ENCODE results near the gene CSF2.

CSF2 gene

GRCh38 chr5:132070460-132071337 lies 2.9 kb upstream of the CSF2 start:
- DNase-seq: peak; percentile 54

GRCh38 chr5:132071338-132071707 lies 2.3 kb upstream of the CSF2 start:
- no peak for DNase-seq

GRCh38 chr5:132072070-132072469 lies 1.5 kb upstream of the CSF2 start:
- no peak for DNase-seq

GRCh38 chr5:132072528-132072927 lies 1.1 kb upstream of the CSF2 start:
- DNase-seq: no peak

GRCh38 chr5:132074091-132074771 lies 642 bp downstream of the CSF2 start:
- DNase-seq: no peak

GRCh38 chr5:132074772-132075718 lies 1.5 kb downstream of the CSF2 start:
- DNase-seq: no peak

GRCh38 chr5:132075719-132076077 lies 2.1 kb downstream of the CSF2 start:
- DNase-seq: no peak

- no peak for DNase-seq
Observed at GRCh38 chr5:132076202-132076830, 2.7 kb downstream of the CSF2 start.

GRCh38 chr5:132076983-132077382 lies 3.4 kb downstream of the CSF2 start:
- DNase-seq: no peak

GRCh38 chr5:132079081-132079480 lies 5.5 kb downstream of the CSF2 start:
- DNase-seq: no peak

GRCh38 chr5:132079619-132080018 lies 6.0 kb downstream of the CSF2 start:
- no peak for DNase-seq

GRCh38 chr5:132080595-132080994 lies 7.0 kb downstream of the CSF2 start:
- no peak for DNase-seq

GRCh38 chr5:132081458-132081857 lies 7.9 kb downstream of the CSF2 start:
- DNase-seq: no peak

GRCh38 chr5:132082329-132083023 lies 8.9 kb downstream of the CSF2 start:
- no peak for DNase-seq

- DNase-seq: no peak
Observed at GRCh38 chr5:132083071-132083678, 9.6 kb downstream of the CSF2 start.

GRCh38 chr5:132085686-132086085 lies 12.1 kb downstream of the CSF2 start:
- no peak for DNase-seq

GRCh38 chr5:132086277-132086794 lies 12.7 kb downstream of the CSF2 start:
- DNase-seq: peak; percentile 73

GRCh38 chr5:132087176-132087575 lies 13.6 kb downstream of the CSF2 start:
- DNase-seq: no peak

- no peak for DNase-seq
Observed at GRCh38 chr5:132087661-132088060, 14.1 kb downstream of the CSF2 start.

GRCh38 chr5:132089363-132089762 lies 15.8 kb downstream of the CSF2 start:
- DNase-seq: no peak

GRCh38 chr5:132090107-132090506 lies 16.5 kb downstream of the CSF2 start:
- DNase-seq: no peak

Measured in suppressor macrophage treated with lipopolysaccharide for 4 hours (primary cell).